Activated CD4-positive, alpha-beta memory T cell treated with anti-CD3 and anti-CD28 coated beads for 36 hours (primary cell): Measurements from ENCODE around the gene DNAL4. TPM values are rescaled to one million over a fixed set of nuclear protein-coding genes. Genes with fewer than 3 reads are reported as not detected.

Experiments used
- CTCF ChIA-PET: fragments of 350-600 bp; sonication (Branson Sonifier 250); formaldehyde crosslinking; loops from one replicate; lab custom pipeline; 2021; ENCODE audit warnings: antibody characterized with exemption, inconsistent platforms; lab: Charles Lee
- POLR2A ChIA-PET: fragments of 350-600 bp; sonication (Branson Sonifier 250); formaldehyde crosslinking; loops from one replicate; lab custom pipeline; 2021; ENCODE audit warnings: antibody characterized with exemption; lab: Charles Lee
- DNase-seq: peaks from one replicate; pipeline ENCODE4 v3.0.0-alpha.2; 2020
- H3K27ac Mint-ChIP-seq: one replicate; pipeline ENCODE4 v1.8.0; 2021; ENCODE audit warnings: mixed read lengths
- H3K27me3 Mint-ChIP-seq: one replicate; pipeline ENCODE4 v1.8.0; 2021; ENCODE audit warnings: mixed read lengths
- H3K36me3 Mint-ChIP-seq: one replicate; pipeline ENCODE4 v1.8.0; 2021; ENCODE audit warnings: mixed read lengths
- H3K4me1 Mint-ChIP-seq: one replicate; pipeline ENCODE4 v1.8.0; 2021; ENCODE audit warnings: low read depth, mixed read lengths
- H3K4me3 Mint-ChIP-seq: one replicate; pipeline ENCODE4 v1.8.0; 2021; ENCODE audit warnings: mild to moderate bottlenecking, mixed read lengths
- H3K9me3 Mint-ChIP-seq: one replicate; pipeline ENCODE4 v1.8.0; 2021; ENCODE audit warnings: mixed read lengths
- intact Hi-C: fragments of 100-400 bp; cut with micrococcal nuclease; formaldehyde crosslinking; loops from one replicate; pipeline ENCODE4 v1.15.1; 2023
- total RNA-seq, 2 experiments: library from RNA; stranded (reverse); gene quantifications; one replicate each; pipeline ENCODE4 v1.2.3, GENCODE V29; 2021

The DNAL4 gene
- total RNA-seq, 2 experiments from 2014 or later = 7.7 to 8.3 TPM

DNA sequence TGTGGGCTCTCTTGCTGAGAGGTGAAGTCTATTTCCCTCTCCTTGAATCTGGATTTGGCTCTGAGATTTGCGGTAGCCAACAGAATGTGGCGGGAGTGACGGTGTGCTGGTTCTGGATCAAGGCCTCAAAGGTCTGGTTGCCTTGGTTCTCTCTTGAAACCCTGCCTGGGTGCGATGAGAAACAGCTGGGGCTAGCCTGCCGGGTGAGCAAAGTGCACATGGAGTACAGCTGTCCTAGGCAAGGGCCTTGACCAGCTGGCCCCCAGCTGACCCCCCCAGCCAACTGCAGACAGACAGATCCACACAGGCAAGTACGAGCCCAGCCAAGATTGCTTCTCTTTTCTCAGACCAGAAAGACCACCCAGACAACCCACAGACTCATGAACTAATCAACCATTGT, 49.0 kb downstream of the DNAL4 start:
- H3K36me3 Mint-ChIP-seq = peaks cover 66% of the 10 kb centered on the region
- H3K4me1 Mint-ChIP-seq = peaks cover 9% of the 10 kb centered on the region
- ChIA-PET POLR2A (no interaction called here), CTCF (interaction anchor here (1.8 kb wide), 1 partner anchor 21 kb away, joined by 5 read pairs; no protein-coding TSS in a partner anchor)
- no peaks in the 10 kb centered on the region for H3K27me3 Mint-ChIP-seq
- DNase-seq = no peak
- H3K9me3 Mint-ChIP-seq = no peaks in the 10 kb centered on the region
- H3K27ac Mint-ChIP-seq = peak overlapping the region; percentile 54
- H3K4me3 Mint-ChIP-seq = no peak overlapping the region
- intact Hi-C loops = no loop called here

DNA sequence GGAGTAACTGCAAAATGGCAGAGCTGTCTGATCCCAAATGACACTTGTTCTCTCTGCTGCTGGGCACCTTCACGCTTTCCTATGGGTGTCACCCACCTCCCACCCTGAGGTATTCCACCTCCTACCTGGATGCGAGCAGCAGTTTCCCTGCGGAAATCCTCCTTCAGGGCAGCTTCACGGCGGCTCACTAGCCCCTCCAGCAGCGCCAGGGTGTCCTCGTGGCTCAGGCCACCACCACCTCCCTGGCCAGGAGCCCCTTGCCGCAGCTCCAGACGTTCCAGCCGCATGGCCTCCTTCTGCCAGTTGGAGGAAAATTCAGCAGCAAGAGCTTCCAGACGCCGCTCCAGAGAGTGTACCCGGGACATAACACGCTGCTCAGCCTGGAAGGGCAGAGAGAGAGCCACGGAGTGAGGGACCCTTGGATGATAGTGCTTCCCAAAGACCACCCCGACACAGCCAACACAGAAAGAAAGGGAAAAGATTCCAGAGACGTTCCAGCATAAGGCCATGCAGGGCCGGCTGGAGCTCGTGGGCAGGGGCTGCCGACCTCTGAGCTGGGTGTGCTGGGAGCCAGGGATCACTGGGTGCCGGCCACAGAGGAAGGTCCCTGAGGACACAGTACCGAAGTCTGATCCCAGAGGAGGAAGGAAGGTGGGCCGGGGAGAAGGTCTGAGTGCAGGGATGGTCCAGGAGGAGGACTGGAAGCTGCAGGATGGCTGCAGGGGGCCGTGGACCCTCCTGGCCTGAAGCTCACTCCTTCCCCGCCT, 51.6 kb downstream of the DNAL4 start:
- ChIA-PET POLR2A (interaction anchor here (0.6 to 2.7 kb wide), 3 partner anchors 8 to 12 kb away, joined by 3 to 11 read pairs (median 7); no protein-coding TSS in a partner anchor), CTCF (interaction anchor here (1.5 to 2.2 kb wide), 3 partner anchors 8 to 17 kb away, joined by 9 to 14 read pairs (median 11); no protein-coding TSS in a partner anchor)
- Mint-ChIP-seq H3K9me3 (no peaks in the 10 kb centered on the region), H3K4me1 (peaks cover 18% of the 10 kb centered on the region), H3K27me3 (no peaks in the 10 kb centered on the region), H3K4me3 (no peak overlapping the region), H3K27ac (no peak overlapping the region), H3K36me3 (peaks cover 73% of the 10 kb centered on the region)
- intact Hi-C loops = no loop called here
- no peak for DNase-seq

DNA sequence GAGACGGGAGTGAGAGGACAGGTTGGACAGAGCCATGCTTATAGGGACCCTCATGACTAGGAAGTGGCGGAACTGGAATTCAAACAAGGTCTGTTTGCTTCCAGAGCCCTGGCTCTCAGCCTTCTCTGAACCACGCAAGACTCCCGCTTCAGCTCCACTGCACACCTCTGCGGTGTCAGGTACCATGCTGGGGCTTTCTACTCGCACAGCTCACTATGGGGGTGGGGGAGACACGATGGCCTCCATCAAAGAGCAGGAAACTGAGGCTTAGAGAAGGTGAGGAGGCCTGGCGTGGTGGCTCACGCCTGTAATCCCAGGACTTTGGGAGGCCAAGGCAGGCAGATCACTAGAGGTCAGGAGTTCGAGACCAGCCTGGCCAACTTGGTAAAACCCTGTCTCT, 52.4 kb downstream of the DNAL4 start:
- Mint-ChIP-seq H3K27me3 (no peaks in the 10 kb centered on the region), H3K4me1 (peaks cover 24% of the 10 kb centered on the region), H3K9me3 (no peaks in the 10 kb centered on the region), H3K27ac (peak overlapping the region; percentile 51), H3K4me3 (no peak overlapping the region), H3K36me3 (peaks cover 77% of the 10 kb centered on the region)
- ChIA-PET CTCF (interaction anchor here (2.1 to 2.2 kb wide), 2 partner anchors 9 to 17 kb away, joined by 11 to 14 read pairs; no protein-coding TSS in a partner anchor), POLR2A (interaction anchor here (2.0 to 2.7 kb wide), 2 partner anchors 10 to 13 kb away, joined by 7 to 11 read pairs; no protein-coding TSS in a partner anchor)
- no peak for DNase-seq
- intact Hi-C loops = no loop called here

DNA sequence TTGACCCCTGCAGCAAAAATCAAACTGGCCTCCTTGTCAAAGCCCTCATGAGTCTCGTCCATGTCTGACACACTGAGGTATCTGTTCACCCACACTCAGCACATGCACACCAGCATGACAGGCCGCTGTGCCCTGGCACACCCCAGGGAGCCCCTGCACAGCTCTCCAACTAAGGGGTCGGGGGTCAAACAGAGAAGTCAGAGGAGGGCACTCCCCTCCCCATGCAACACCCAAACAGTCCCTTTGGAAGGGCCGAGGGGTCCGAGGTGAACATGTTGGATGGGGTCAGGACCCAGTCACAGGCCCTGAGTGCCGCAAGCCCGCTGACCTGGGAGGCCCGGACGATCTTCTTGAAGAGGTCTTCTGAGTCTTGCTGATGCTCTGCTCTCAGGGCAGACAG, 52.8 kb downstream of the DNAL4 start:
- no peaks in the 10 kb centered on the region for H3K27me3 Mint-ChIP-seq
- intact Hi-C loops = no loop called here
- POLR2A ChIA-PET = interaction anchor here (1.8 to 2.7 kb wide), 2 partner anchors 10 to 13 kb away, joined by 7 read pairs; no protein-coding TSS in a partner anchor

DNA sequence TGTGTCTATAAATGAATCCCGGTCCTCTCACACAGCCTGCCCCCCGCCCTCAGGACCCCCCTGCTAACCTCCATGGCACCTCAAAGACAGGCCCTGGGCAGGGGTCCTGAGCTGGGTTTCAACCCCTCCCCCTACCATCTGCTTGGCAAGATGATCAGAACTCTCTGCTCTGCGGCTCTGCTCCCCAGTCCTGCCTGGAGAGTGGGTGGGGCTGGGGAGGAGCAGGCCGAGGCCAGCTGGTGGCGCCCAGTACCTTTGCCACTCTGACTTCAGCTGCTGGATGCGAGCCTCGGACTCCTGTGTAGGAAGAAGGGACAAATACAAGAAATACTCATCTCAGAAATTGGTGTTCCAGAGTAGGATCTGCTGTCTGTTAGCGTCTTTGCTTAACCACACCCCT, 53.2 kb downstream of the DNAL4 start:
- POLR2A ChIA-PET = interaction anchor here (0.6 to 2.7 kb wide), 3 partner anchors 11 to 14 kb away, joined by 3 to 7 read pairs (median 7); no protein-coding TSS in a partner anchor
- Mint-ChIP-seq H3K4me1 (peaks cover 29% of the 10 kb centered on the region), H3K27me3 (no peaks in the 10 kb centered on the region), H3K9me3 (no peaks in the 10 kb centered on the region), H3K4me3 (no peak overlapping the region), H3K27ac (peak overlapping the region; percentile 49), H3K36me3 (peaks cover 74% of the 10 kb centered on the region)
- intact Hi-C loops = no loop called here
- DNase-seq = no peak
- CTCF ChIA-PET = interaction anchor here (0.6 to 1.1 kb wide), 2 partner anchors 16 to 28 kb away, joined by 3 to 4 read pairs; no protein-coding TSS in a partner anchor

More for the DNA sequence above, 52.8 kb downstream of the DNAL4 start:
- CTCF ChIA-PET = interaction anchor here (0.6 to 2.2 kb wide), 2 partner anchors 16 kb away, joined by 4 to 14 read pairs; no protein-coding TSS in a partner anchor
- Mint-ChIP-seq H3K9me3 (no peaks in the 10 kb centered on the region), H3K4me1 (peaks cover 26% of the 10 kb centered on the region), H3K4me3 (no peak overlapping the region), H3K36me3 (peaks cover 77% of the 10 kb centered on the region), H3K27ac (peak overlapping the region; percentile 51)
- DNase-seq = no peak

DNA sequence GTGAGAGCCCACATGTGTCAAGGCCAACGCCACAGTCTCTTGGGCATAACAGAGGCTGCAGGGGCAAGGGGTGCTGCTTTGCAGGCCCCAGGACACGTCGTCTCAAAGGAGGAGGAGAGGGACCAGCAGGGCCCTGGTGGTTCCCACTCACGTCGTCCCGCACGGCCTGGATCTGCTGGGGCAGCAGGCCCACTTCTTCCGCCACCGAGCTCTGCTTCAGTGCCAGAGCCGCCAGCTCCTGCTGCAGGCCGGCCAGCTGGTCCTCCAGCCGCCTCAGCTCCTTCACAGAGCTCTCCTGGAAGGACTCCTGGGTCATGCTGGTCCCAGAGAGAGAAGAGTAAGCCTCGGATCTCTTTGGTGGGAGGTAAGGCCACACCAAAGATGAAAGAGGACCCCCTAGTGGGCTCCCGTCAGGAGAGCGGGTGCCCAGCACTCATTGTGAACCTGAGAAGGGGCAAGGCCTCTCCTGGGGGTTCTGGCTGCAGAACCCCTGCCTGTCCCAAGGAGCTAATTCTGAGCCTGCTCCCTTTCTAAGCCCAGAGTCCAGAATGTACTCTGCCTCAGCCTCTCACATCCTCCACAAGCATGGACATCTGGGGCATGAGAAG, 53.7 kb downstream of the DNAL4 start:
- Mint-ChIP-seq H3K27ac (peak overlapping the region; percentile 54), H3K27me3 (no peaks in the 10 kb centered on the region), H3K9me3 (no peaks in the 10 kb centered on the region), H3K36me3 (peaks cover 70% of the 10 kb centered on the region), H3K4me3 (no peak overlapping the region), H3K4me1 (peaks cover 32% of the 10 kb centered on the region)
- ChIA-PET CTCF (interaction anchor here (1.1 kb wide), 1 partner anchor 29 kb away, joined by 3 read pairs; no protein-coding TSS in a partner anchor), POLR2A (interaction anchor here (0.6 to 1.8 kb wide), 2 partner anchors 10 to 11 kb away, joined by 3 to 7 read pairs; no protein-coding TSS in a partner anchor)
- intact Hi-C loops = no loop called here
- DNase-seq = no peak

DNA sequence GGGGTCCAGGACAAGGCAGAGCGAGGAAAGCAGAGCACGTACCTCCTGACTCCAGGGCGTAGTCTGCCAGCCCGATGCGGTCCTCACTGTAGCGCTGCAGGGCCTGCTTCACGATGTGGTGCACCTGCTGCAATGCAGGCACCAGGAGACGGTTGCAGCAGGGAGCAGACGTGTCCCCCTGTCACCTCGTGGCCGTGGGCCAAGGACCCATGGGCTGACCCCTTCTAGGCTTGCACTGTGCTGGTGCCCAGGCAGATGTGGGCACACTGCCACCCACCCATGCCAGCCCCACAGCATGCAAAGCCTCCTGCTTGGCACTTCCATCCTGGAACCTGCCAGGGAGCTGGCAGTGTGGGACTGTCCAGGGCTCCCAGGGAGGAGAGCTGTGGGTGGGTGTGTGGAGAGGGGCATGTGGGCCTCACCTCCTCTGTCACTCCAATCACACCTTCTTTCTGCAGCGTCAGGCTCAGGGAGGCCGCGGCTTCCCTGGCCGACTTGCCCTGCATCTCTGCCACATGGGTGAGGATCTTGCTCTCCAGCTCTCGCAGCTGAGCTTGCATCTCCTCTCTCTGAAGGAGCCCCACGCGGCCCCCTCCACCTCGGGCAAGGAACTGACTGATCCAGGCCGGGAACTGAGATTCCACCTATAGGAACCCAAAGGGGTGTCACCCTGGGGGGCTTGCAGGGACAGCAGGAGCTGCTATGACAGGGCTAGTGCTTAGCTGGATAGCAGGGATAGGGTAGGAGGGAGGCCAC, 54.5 kb downstream of the DNAL4 start:
- Mint-ChIP-seq H3K9me3 (no peaks in the 10 kb centered on the region), H3K36me3 (peaks cover 69% of the 10 kb centered on the region), H3K4me3 (no peak overlapping the region), H3K4me1 (peaks cover 31% of the 10 kb centered on the region), H3K27ac (peak overlapping the region; percentile 54), H3K27me3 (no peaks in the 10 kb centered on the region)
- ChIA-PET CTCF (interaction anchor here (1.1 kb wide), 1 partner anchor 29 kb away, joined by 3 read pairs; no protein-coding TSS in a partner anchor), POLR2A (interaction anchor here (1.8 kb wide), 1 partner anchor 12 kb away, joined by 7 read pairs; no protein-coding TSS in a partner anchor)
- DNase-seq = no peak
- intact Hi-C loops = no loop called here

DNA sequence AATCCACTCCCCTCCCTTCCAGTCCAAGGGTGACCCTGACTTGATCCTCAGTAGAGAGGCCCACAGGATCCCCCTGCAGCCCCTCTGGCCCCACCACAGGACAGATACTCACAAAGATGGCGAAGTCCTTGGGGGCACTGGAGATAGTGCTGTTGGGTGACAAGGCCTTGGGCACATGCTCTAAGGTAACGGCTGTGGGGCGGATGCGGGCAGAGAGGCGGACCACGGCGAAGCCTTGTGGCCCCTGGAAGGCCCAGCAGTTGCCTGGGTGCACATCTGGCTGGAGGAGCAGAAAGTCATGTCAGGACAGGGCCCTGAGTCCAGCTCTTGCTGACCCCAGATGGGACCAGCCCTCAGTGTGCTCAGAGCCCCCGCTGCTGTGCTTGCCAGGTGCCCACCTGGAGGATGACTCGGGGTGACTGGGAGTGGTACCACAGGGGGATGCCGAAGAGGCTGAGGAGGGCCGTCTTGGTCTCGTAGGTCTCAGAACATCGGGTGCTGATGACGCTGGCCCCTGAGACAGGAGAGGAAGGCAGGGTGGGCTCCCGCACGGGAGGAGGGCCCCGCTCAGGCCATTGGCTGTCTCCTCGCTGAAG, 55.4 kb downstream of the DNAL4 start:
- DNase-seq = no peak
- intact Hi-C loops = no loop called here
- ChIA-PET CTCF (interaction anchor here (0.6 kb wide), 1 partner anchor 105 kb away, joined by 3 read pairs; the partner anchor contains the start of gene NPTXR), POLR2A (interaction anchor here (1.8 kb wide), 2 partner anchors 9 to 13 kb away, joined by 5 to 7 read pairs; no protein-coding TSS in a partner anchor)
- Mint-ChIP-seq H3K36me3 (peaks cover 72% of the 10 kb centered on the region), H3K4me3 (no peak overlapping the region), H3K27me3 (no peaks in the 10 kb centered on the region), H3K4me1 (peaks cover 39% of the 10 kb centered on the region), H3K27ac (peak overlapping the region; percentile 38), H3K9me3 (no peaks in the 10 kb centered on the region)

DNA sequence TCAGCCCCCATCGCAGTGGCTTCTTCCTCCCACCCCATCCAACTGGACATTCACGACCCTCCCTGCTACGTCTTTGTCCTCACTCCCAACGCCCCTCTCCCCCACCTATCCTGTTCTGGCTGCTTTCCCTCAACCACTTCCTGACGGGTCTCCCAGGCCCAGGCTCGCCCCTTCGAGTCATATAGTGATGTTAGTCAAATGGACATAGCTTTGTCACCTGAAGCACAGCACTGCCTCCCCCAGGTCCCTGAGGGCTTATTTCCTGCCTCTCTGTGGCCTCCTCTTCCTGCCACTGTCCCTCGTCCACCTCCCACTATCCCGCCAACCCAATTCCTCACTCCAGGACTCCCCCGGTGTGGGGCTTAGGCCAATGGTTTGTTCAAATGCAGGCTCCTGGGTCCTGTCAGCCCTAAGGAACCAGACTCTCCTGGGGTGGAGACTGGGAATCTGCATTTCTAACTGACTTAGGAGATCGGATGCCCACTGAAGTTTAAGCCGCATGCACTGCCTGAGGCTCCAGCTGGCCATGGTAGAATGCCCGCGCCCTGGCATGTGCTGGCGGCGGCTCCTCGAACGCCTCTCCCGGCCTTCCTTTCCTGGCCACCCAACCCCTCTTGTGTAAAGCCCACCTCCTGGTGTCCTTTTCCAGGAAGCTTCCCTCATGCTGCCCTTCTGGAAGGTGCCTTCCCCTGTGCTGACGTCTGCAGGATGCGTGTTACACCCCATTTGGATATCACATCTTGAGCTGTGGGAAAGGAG, 56.5 kb downstream of the DNAL4 start:
- Mint-ChIP-seq H3K9me3 (no peaks in the 10 kb centered on the region), H3K4me1 (peaks cover 44% of the 10 kb centered on the region), H3K27me3 (no peaks in the 10 kb centered on the region), H3K27ac (peak overlapping the region; percentile 46), H3K4me3 (peak overlapping the region; percentile 10), H3K36me3 (peaks cover 68% of the 10 kb centered on the region)
- DNase-seq = no peak
- POLR2A ChIA-PET = interaction anchor here (0.9 to 1.8 kb wide), 3 partner anchors 9 to 14 kb away, joined by 3 to 7 read pairs (median 5); no protein-coding TSS in a partner anchor
- intact Hi-C loops = loop anchor here (2.0 kb wide), 1 partner anchor 17 kb away; the partner anchor contains the start of gene SUN2
- CTCF ChIA-PET = interaction anchor here (0.6 to 1.0 kb wide), 3 partner anchors 12 to 106 kb away, joined by 3 to 6 read pairs (median 3); partner anchors contain the start of gene NPTXR

DNA sequence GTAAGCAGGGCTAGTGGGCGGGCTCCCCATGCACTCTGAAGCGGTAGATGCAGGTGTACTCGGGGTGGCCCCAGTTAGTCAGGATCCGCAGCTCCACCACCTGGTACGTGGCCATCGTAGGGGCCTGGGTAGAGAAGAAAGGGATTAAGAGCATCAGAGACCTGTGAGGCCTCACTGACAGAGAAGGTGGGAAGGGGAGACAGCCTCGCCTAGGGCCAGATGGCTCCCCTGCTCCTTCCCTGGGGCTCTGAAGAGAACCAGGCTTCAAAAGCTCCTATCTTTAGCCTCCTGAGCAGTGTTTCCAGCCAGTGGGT, 57.7 kb downstream of the DNAL4 start:
- intact Hi-C loops = loop anchor here (2.0 kb wide), 1 partner anchor 19 kb away; the partner anchor contains the start of gene SUN2
- Mint-ChIP-seq H3K27ac (peak overlapping the region; percentile 46), H3K9me3 (no peaks in the 10 kb centered on the region), H3K4me3 (no peak overlapping the region), H3K4me1 (peaks cover 42% of the 10 kb centered on the region), H3K36me3 (peaks cover 56% of the 10 kb centered on the region), H3K27me3 (no peaks in the 10 kb centered on the region)
- DNase-seq = no peak
- CTCF ChIA-PET = interaction anchor here (1.1 to 4.5 kb wide), 3 partner anchors 11 to 15 kb away, joined by 4 to 28 read pairs (median 5); no protein-coding TSS in a partner anchor
- POLR2A ChIA-PET = interaction anchor here (0.9 to 3.7 kb wide), 3 partner anchors 14 to 20 kb away, joined by 3 to 17 read pairs (median 3); partner anchors contain the start of gene SUN2
